T-helper 1 cell (primary cell): ENCODE measurements around the gene MMUT.
"Not testable (repeated sequence)": the region's sequence is repeated elsewhere in the genome, so short reads cannot be mapped to it uniquely, and the experiment has no call there.

Experiments
- DNase-seq, 5 donors: peaks; one replicate each; pipeline ENCODE4 v3.0.0-alpha.2; 2012 to 2020
- total RNA-seq, 4 donors: gene quantifications; one replicate each; lab custom pipeline; 2026; lab: John Stamatoyannopoulos, UW

The MMUT gene
- total RNA-seq, result 13.2 to 28.3 (median 22.6) reads per million in 4 donors

DNA sequence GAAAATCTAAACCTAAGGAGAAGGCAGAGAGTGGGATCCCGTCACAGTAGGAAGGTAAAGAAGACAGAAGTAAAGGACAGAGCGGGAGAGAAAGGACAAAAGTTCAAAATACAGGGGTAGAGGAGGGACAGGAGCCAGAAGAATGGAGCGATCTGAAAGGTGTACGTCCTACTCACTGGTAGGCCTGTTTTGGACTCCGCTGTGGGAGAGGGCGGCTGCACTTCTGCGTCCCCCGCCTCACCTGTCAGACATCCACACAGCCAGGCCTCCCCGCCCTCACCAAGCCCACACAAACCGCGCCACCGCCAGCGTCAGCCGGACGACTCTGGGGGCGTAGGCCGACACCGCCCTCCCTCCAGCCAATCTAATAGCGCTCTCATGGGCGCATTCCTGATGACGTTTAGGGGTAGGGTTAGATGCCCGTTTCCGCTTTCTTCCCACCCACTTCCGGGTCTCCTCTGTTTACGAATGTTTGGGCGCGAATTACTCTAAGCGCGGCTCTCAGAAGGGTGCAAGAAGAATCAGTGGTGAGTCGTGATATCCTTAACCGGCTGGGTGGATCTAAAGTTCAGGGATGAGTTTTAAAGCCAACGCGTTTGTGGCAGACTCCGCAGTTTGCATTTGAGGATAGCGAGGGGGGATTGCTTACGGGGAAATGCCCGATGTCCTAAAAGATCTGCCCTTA, at the start of gene MMUT, which contains the start of gene CENPQ:
Gene MMUT, minus strand, starts transcription at position 327 of the 685 bp plus-strand sequence. CDS start 3,787 bp downstream, outside the sequence.
Gene CENPQ, plus strand, starts transcription at position 444 of the 685 bp plus-strand sequence. CDS start 6,807 bp downstream, outside the sequence.
- DNase-seq, result peak; percentile 76 to 95 (median 84)

DNA sequence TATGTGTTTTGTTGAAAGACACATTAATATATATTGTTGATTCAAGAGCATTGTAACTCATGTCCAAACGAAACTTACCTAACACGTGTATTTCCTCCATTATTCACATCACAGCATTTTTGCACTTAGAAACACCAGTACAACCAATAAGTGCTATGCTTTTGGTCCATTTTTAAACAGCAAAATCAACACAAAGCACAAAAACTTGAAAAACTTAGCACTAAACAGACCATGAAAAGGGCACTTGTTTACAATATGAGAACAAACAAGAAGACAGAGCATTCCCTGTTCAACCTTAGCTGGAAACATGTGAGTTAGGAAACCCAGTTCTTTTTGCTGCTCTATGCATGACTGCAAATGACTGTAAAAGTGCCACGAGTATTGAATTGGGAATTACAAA, 46.3 kb upstream of the MMUT start:
- DNase-seq, result no peak

GRCh38 chr6:49506569-49507111, 43.6 kb upstream of the MMUT start:
- no peak for DNase-seq

DNA sequence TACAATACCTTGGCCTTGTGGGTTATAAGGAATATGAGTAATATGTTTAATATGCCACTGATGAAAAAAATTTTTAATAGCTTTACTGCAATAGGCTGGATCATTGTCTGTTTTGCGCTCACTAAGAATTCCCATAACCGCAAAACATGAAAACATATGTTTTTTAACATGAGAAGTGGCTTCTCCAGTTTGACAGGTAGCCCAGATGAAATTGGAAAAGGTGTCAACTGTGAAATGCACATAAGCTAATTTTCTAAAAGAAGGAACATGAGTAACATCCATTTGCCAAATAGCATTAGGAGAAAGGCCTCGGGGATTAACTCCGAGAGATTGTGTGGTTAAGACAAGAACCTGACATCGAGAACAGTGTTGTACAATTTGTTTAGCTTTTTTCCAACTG, 41.6 kb upstream of the MMUT start:
- no peak for DNase-seq

DNA sequence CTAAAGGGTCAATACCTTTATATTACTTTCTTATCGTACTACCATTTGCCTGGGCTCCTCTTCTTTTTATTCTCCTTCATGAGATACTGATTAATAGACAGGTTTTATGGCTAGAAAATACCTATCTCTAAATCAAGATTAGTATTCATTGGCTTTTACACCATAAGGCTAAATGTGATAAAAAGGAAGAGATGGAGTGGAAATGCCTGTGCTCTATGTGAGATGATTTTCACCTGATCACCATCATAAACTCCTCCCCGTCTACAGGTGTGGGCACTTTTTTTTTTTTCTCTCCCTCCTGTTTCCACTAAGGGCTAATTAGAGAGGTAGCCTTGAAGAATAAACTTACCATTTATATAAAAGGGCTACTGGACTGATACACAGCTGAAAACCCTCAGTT, 36.6 kb upstream of the MMUT start, which contains the start of gene GLYATL3:
Gene GLYATL3, plus strand, starts transcription at position 301 of the 400 bp plus-strand sequence. CDS start 12,068 bp downstream, outside the sequence.
- DNase-seq, result no peak

GRCh38 chr6:49499126-49499525, 36.1 kb upstream of the MMUT start:
- DNase-seq, result no peak

GRCh38 chr6:49497304-49497703, 34.3 kb upstream of the MMUT start:
- DNase-seq, result no peak

- no peak for DNase-seq
Observed at GRCh38 chr6:49490633-49491032, 27.6 kb upstream of the MMUT start.

- DNase-seq, result peak in 1 of 5 donors; percentile 6
Observed at GRCh38 chr6:49483380-49483779, 20.3 kb upstream of the MMUT start.

DNA sequence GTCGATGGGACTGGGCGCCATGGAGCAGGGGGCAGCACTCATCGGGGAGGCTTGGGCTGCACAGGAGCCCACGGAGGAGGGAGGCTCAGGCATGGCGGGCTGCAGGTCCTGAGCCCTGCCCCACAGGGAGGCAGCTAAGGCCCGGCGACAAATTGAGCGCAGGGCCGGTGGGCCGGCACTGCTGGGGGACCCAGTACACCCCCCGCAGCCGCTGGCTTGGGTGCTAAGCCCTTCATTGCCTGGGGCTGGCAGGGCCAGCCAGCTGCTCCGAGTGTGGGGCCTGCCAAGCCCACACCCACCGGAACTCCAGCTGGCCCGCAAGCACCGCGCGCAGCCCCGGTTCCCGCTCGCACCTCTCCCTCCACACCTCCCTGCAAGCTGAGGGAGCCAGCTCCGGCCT, 18.8 kb upstream of the MMUT start:
- DNase-seq, result not testable (repeated sequence)

DNA sequence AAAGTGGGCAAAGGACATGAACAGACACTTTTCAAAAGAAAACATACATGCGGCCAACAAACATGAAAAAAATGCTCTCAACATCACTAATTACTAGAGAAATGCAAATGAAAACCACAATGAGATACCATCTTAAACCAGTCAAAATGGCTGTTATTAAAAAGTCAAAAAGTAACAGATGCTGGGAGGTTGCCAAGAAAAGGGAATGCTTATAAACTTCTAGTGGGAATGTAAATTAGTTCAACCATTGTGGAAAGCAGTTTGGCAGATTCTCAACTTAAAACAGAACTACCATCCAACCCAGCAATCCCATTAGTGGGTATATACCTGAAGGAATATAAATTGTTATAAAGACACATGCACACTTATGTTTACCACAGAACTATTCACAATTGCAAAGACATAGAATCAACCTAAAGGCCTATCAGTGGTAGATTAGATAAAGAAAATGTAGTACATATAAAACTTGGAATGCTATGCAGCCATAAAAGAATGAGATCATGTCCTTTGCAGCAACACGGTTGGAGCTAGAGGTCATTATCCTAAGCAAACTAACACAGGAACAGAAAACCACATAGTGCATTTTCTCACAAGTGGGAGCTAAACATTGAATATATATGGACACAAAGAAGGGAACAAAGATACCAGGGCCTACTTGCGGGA, 16.4 kb upstream of the MMUT start:
- DNase-seq, result no peak

- not testable (repeated sequence) for DNase-seq
Observed at GRCh38 chr6:49476564-49476963, 13.5 kb upstream of the MMUT start.

GRCh38 chr6:49468042-49468441, 5.0 kb upstream of the MMUT start:
- no peak for DNase-seq

- DNase-seq, result no peak
Observed at GRCh38 chr6:49464691-49465090, 1.6 kb upstream of the MMUT start.

GRCh38 chr6:49463612-49463967, 537 bp upstream of the MMUT start:
- peak in 1 of 5 donors; percentile 0 for DNase-seq

GRCh38 chr6:49462599-49462926, 490 bp downstream of the MMUT start:
- no peak for DNase-seq

GRCh38 chr6:49462071-49462470, 982 bp downstream of the MMUT start:
- DNase-seq, result peak in 1 of 5 donors; percentile 7

GRCh38 chr6:49457771-49458170, 5.3 kb downstream of the MMUT start:
- DNase-seq, result no peak

- no peak for DNase-seq
Observed at GRCh38 chr6:49454787-49455709, 8.0 kb downstream of the MMUT start.

DNA sequence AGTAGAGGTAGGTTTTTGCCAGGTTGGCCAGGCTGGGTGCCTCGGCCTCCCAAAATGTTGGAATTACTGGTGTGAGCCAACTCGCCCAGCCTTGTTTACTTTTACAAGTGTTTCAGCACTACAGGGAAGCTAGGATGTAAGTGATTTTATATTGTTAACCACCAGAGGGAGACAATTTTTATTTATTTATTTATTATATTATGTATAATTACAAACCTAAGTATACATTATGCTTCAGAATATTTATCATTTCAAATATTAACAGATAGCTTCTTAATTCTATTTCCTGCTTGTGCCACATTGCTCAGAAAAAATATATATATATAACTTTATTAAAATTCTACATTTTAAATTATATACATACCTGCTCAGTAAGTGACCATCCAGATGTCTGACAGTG, 9.8 kb downstream of the MMUT start:
- DNase-seq, result no peak

DNA sequence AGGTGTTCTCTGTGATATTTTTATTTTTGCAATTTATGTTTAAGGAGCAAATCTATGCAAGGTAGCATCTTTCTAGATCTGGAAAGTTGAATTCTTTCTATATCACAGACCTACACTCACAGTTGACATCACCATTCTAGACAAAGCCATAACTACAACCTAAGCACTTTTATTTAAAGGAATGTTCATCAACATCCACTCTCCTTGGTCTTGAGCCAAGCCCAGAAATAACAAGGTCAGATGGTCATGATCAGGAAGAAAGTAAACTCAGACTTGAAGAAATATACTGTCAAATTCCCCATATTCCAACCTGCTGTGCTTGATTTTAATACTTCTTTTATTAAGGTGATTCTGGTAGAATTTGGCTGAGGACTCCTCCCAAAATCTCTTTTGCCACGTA, 32.2 kb downstream of the MMUT start:
- no peak for DNase-seq

DNA sequence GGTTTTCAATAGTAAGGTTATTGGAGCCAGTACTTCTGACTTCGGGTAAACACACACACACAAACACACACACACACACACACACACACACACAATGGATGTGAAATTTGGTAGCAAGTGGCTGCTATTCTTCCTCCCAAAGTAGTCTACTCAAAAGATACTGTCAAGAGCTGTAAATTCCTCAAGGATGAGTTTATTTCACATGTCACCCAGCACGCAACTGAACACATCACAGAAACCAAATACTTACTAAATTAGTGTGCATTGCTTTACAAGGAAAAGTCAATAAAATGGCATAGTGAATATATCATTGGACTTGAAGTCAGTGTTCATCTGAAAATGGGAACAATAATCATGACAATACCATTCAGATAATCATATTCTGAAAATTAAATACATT, 32.9 kb downstream of the MMUT start:
- no peak for DNase-seq

DNA sequence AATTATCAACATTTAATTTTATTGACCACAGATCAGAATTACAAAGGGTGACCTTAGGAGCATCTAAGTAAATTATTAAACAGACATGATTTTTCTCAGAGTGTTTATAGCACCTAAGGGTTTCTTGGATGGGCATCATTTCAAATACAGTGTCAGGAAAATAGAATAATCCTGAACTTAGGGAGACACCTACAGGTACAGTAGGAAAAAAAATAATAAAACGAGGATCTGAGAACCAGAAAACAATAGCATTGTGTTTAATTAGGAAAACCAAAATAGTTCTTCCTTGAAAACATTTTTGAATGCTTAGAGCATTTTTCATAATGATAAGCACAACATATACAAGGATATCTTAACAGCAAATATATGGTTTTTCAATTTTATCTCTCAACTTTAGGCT, 39.2 kb downstream of the MMUT start:
- no peak for DNase-seq
